IMR-90 (cell line): Measurements from ENCODE around the gene SPARC. TPM values are rescaled to one million over a fixed set of nuclear protein-coding genes. Genes with fewer than 3 reads are reported as not detected.
"Not testable (repeated sequence)": the region's sequence is repeated elsewhere in the genome, so short reads cannot be mapped to it uniquely, and the experiment has no call there.

Source experiments
- ATAC-seq: fragments of 200-7000 bp; cut with Tn5 transposase; 2 replicates; pipeline ENCODE4 v1.9.1; 2020; ENCODE audit warnings: low read depth, mild to moderate bottlenecking, moderate library complexity
- BruUV-seq: library from RNA; stranded (reverse); fragments of 400-500 nt; replicated peaks from 2 replicates; lab custom pipeline; 2021; lab: Mats Ljungman, UMichigan
- CTCF ChIA-PET: fragments of 300-600 bp; formaldehyde crosslinking; extraction: SDS; loops from one replicate; lab custom pipeline; 2021; ENCODE audit warnings: antibody characterized with exemption; lab: Yijun Ruan, JAX
- POLR2A ChIA-PET: fragments of 300-600 bp; sonication (Branson Sonifier 250); formaldehyde crosslinking; loops from one replicate; lab custom pipeline; 2022; ENCODE audit warnings: antibody characterized with exemption; ENCODE audit not compliant: unreplicated experiment; lab: Charles Lee
- DNase-seq: peaks from one replicate; pipeline ENCODE4 v3.0.0; 2013
- H2AFZ ChIP-seq: replicated peaks from 2 replicates; pipeline ENCODE3; 2013; ENCODE audit warnings: low read length, mild to moderate bottlenecking; ENCODE audit not compliant: poor library complexity
- H2AK5ac ChIP-seq: 2 replicates; pipeline ENCODE4 v1.6.1; 2013; ENCODE audit warnings: low read depth, low read length, inconsistent platforms
- H2AK9ac ChIP-seq: replicated peaks from 2 replicates; pipeline ENCODE3; 2013; ENCODE audit warnings: mild to moderate bottlenecking, low read depth, low read length, moderate library complexity; ENCODE audit not compliant: poor library complexity
- H2BK120ac ChIP-seq: 2 replicates; pipeline ENCODE4 v1.6.1; 2013; ENCODE audit warnings: low read depth, low read length, inconsistent platforms
- H2BK15ac ChIP-seq: 3 replicates; pipeline ENCODE4 v1.6.1; 2013; ENCODE audit warnings: low read depth, low read length, inconsistent platforms
- H2BK20ac ChIP-seq: 2 replicates; pipeline ENCODE4 v1.6.1; 2013; ENCODE audit warnings: low read depth, mild to moderate bottlenecking, inconsistent platforms, low read length, moderate library complexity
- H2BK5ac ChIP-seq: 2 replicates; pipeline ENCODE4 v1.6.1; 2013; ENCODE audit warnings: mild to moderate bottlenecking, low read depth, low read length, inconsistent platforms; ENCODE audit not compliant: poor library complexity, severe bottlenecking
- H3K14ac ChIP-seq: replicated peaks from 2 replicates; pipeline ENCODE4 v1.6.1; 2013; ENCODE audit warnings: low read depth, low read length, inconsistent platforms
- H3K18ac ChIP-seq: 2 replicates; pipeline ENCODE4 v1.6.1; 2013; ENCODE audit warnings: low read depth, low read length, control low read depth
- H3K23ac ChIP-seq: 2 replicates; pipeline ENCODE4 v1.6.1; 2013; ENCODE audit warnings: low read depth, low read length, inconsistent platforms
- H3K27ac ChIP-seq: 2 replicates; pipeline ENCODE4 v1.5.1; 2013; ENCODE audit warnings: mild to moderate bottlenecking, control low read depth, low read length; ENCODE audit not compliant: insufficient read depth
- H3K27me3 ChIP-seq: 2 replicates; pipeline ENCODE4 v1.6.1; 2013; ENCODE audit warnings: low read length; ENCODE audit not compliant: control insufficient read depth, insufficient read depth
- H3K36me3 ChIP-seq: 2 replicates; pipeline ENCODE4 v1.6.1; 2013; ENCODE audit warnings: low read length, mixed read lengths; ENCODE audit not compliant: control insufficient read depth, insufficient read depth
- H3K4ac ChIP-seq: 2 replicates; pipeline ENCODE4 v1.6.1; 2013; ENCODE audit warnings: low read depth, low read length, inconsistent platforms
- H3K4me1 ChIP-seq: 2 replicates; pipeline ENCODE4 v1.6.1; 2013; ENCODE audit warnings: low read length, mixed read lengths; ENCODE audit not compliant: control insufficient read depth, insufficient read depth
- H3K4me2 ChIP-seq: 2 replicates; pipeline ENCODE4 v1.6.1; 2013; ENCODE audit warnings: low read depth, mild to moderate bottlenecking, control low read depth, low read length, moderate library complexity
- H3K4me3 ChIP-seq: 2 replicates; pipeline ENCODE4 v1.5.1; 2013; ENCODE audit warnings: low read depth, mild to moderate bottlenecking, control low read depth, low read length, moderate library complexity; ENCODE audit not compliant: insufficient read depth
- H3K56ac ChIP-seq: 2 replicates; pipeline ENCODE4 v1.6.1; 2013; ENCODE audit warnings: low read length, inconsistent platforms; ENCODE audit not compliant: insufficient read depth; ENCODE audit errors: extremely low read depth
- H3K79me1 ChIP-seq, 2 experiments: 2 replicates each; pipeline ENCODE4 v1.6.1; 2013; ENCODE audit warnings: low read length in 2 of 2, inconsistent platforms in 1 of 2, low read depth in 1 of 2
- H3K9ac ChIP-seq: 2 replicates; pipeline ENCODE4 v1.6.1; 2013; ENCODE audit warnings: low read depth, low read length, control low read depth
- H3K9me1 ChIP-seq: 2 replicates; pipeline ENCODE4 v1.6.1; 2013; ENCODE audit warnings: low read length, inconsistent platforms; ENCODE audit not compliant: insufficient read depth
- H3K9me3 ChIP-seq: 2 replicates; pipeline ENCODE4 v1.6.1; 2013; ENCODE audit warnings: low read length; ENCODE audit not compliant: control insufficient read depth, insufficient read depth
- H4K20me1 ChIP-seq: 2 replicates; pipeline ENCODE4 v1.6.1; 2013; ENCODE audit warnings: low read length, inconsistent platforms; ENCODE audit not compliant: insufficient read depth
- H4K5ac ChIP-seq: 2 replicates; pipeline ENCODE4 v1.6.1; 2013; ENCODE audit warnings: mild to moderate bottlenecking, low read depth, low read length, control low read depth
- H4K8ac ChIP-seq, 2 experiments: 2 replicates each; pipeline ENCODE4 v1.6.1; 2013; ENCODE audit warnings: low read depth in 2 of 2, low read length in 2 of 2, control low read depth in 1 of 2, inconsistent platforms in 1 of 2
- H4K91ac ChIP-seq: 2 replicates; pipeline ENCODE4 v1.6.1; 2013; ENCODE audit warnings: low read depth, low read length, inconsistent platforms; ENCODE audit not compliant: insufficient read depth
- WGBS, 2 experiments: methylation state at CpG; one replicate each; pipeline versions ENCODE4 v1.1.5 to v1.1.7; 2013; ENCODE audit warnings: missing lambda C conversion rate in 2 of 2; ENCODE audit not compliant: insufficient read length in 1 of 2; ENCODE audit errors: extremely low coverage in 2 of 2; 5-methylcytosine and 5-hydroxymethylcytosine counted together
- dilution Hi-C: fragments of 300-500 bp; cut with HindIII; formaldehyde crosslinking; loops from one replicate; pipeline ENCODE4 v1.14.3; 2018; ENCODE audit warnings: low sequenced_read_pairs; ENCODE audit not compliant: unreplicated experiment
- in situ Hi-C: fragments of 300-500 bp; cut with MboI; formaldehyde crosslinking; loops from 3 replicates; pipeline ENCODE4 v1.14.3; 2019; ENCODE audit warnings: low sequenced_read_pairs, inconsistent platforms, mixed read lengths
- intact Hi-C: fragments of 100-400 bp; cut with micrococcal nuclease; formaldehyde crosslinking; loops from 2 replicates; pipeline ENCODE4 v1.10.0; 2022
- polyA plus RNA-seq, 3 experiments: library from polyadenylated mRNA; depleted of rRNA; stranded (reverse); fragments of >200 nt; gene quantifications; 2 replicates each; pipeline ENCODE4 v1.2.3, GENCODE V29; 2012; ENCODE audit warnings: low replicate concordance in 1 of 3
- total RNA-seq: library from RNA; depleted of rRNA; stranded (reverse); fragments of >200 nt; gene quantifications from 2 replicates; pipeline ENCODE4 v1.2.3, GENCODE V29; 2012

The SPARC gene
- total and polyA plus RNA-seq, 2 of the 4 experiments (the other 2 are of a cell fraction), result 1,186 to 4,692 TPM

GRCh38 chr5:151689591-151689990 lies 2.9 kb upstream of the SPARC start:
- H3K4me2 ChIP-seq, H3K9me1 ChIP-seq, H3K56ac ChIP-seq, H4K8ac ChIP-seq, H3K23ac ChIP-seq, H2BK5ac ChIP-seq, in situ Hi-C loops, H2AK5ac ChIP-seq, CTCF ChIA-PET, H3K4me3 ChIP-seq, dilution Hi-C loops, H2AK9ac ChIP-seq, H3K18ac ChIP-seq, BruUV-seq, H2AFZ ChIP-seq, H2BK120ac ChIP-seq, ATAC-seq, H2BK15ac ChIP-seq, H3K9me3 ChIP-seq, H3K14ac ChIP-seq, H4K91ac ChIP-seq, H4K5ac ChIP-seq, H3K9ac ChIP-seq, H3K27ac ChIP-seq, intact Hi-C loops, DNase-seq, H2BK20ac ChIP-seq, H3K27me3 ChIP-seq, H3K4ac ChIP-seq, H3K36me3 ChIP-seq: not testable (repeated sequence)
- WGBS, 2 experiments, result no CpG with 5 or more reads among the region's 8 CpGs
- peaks cover 16% of the 10 kb centered on the region for H4K20me1 ChIP-seq
- peaks cover under 1 to 25% of the 10 kb centered on the region in 2 experiments; a peak in 3 of 4 replicates for H3K79me1 ChIP-seq
- peaks cover 11% of the 10 kb centered on the region for H3K4me1 ChIP-seq
- POLR2A ChIA-PET, result interaction anchor here (0.9 kb wide), 1 partner anchor 67 kb away, joined by 3 read pairs; no protein-coding TSS in a partner anchor
